Breast epithelium (tissue), 4 donors: ENCODE results near the gene NABP1. TPM values are rescaled to one million over a fixed set of nuclear protein-coding genes. Genes with fewer than 3 reads are reported as not detected.

Experiments
- DNase-seq, 2 donors: peaks; one replicate each; pipeline ENCODE4 v3.0.0-alpha.2; 2019; ENCODE audit warnings: low spot score in 2 of 2
- H3K27ac ChIP-seq, 2 donors: fragments of 200-600 bp; sonication (generic) in 1 of 2; one replicate each; pipeline ENCODE4 v1.5.1; 2016 to 2019; ENCODE audit warnings: mild to moderate bottlenecking in 1 of 2
- H3K27me3 ChIP-seq, 2 donors: fragments of 200-600 bp; sonication (generic) in 1 of 2; one replicate each; pipeline versions ENCODE4 v1.5.1 to v1.6.0; 2017 to 2019; ENCODE audit warnings: control low read depth in 1 of 2, mild to moderate bottlenecking in 1 of 2
- H3K36me3 ChIP-seq: fragments of 200-600 bp; one replicate; pipeline ENCODE4 v1.5.1; 2019
- H3K4me1 ChIP-seq, 2 donors: fragments of 200-600 bp; sonication (generic); one replicate each; pipeline ENCODE4 v1.5.1; 2016 to 2019; ENCODE audit warnings: control low read depth in 1 of 2
- H3K4me3 ChIP-seq, 3 donors: fragments of 200-600 bp; sonication (generic); 1 replicate in 2 of 3; 2 replicates in 1 of 3; pipeline ENCODE4 v1.5.1; 2016 to 2019; ENCODE audit warnings: mild to moderate bottlenecking in 3 of 3, moderate library complexity in 2 of 3
- H3K9me3 ChIP-seq, 2 donors: fragments of 200-600 bp; sonication (generic) in 1 of 2; one replicate each; pipeline ENCODE4 v1.5.1; 2016 to 2019; ENCODE audit warnings: control low read depth in 1 of 2
- POLR2A ChIP-seq: fragments of 450-650 bp; IDR thresholded peaks from one replicate; pipeline ENCODE4 v1.6.1; 2016; ENCODE audit warnings: antibody characterized with exemption, mild to moderate bottlenecking, moderate library complexity
- POLR2AphosphoS5 ChIP-seq, 3 donors: sonication (generic); formaldehyde crosslinking; IDR thresholded peaks; one replicate each; pipeline ENCODE4 v1.6.1; 2017; ENCODE audit warnings: antibody characterized with exemption in 3 of 3
- intact Hi-C: fragments of 100-400 bp; cut with DNase I; formaldehyde crosslinking; loops from one replicate; pipeline ENCODE4 v1.15.1; 2023; ENCODE audit warnings: low total_unique reads
- total RNA-seq, 3 donors: library from RNA; depleted of rRNA; stranded (reverse); fragments of >200 nt; gene quantifications; one replicate each; pipeline ENCODE4 v1.1.0, GENCODE V29; 2016
- TF ChIP-seq, protein P1 (sequence below), 3 donors: fragments of 450-650 bp; IDR thresholded peaks; one replicate each; pipeline ENCODE4 v1.5.1; 2016 to 2017; ENCODE audit warnings: antibody characterized with exemption in 3 of 3, mild to moderate bottlenecking in 3 of 3, moderate library complexity in 3 of 3

NABP1 gene
- total RNA-seq, 3 donors from 2014 or later, result 34.4 to 44.9 (median 37.8) TPM

DNA sequence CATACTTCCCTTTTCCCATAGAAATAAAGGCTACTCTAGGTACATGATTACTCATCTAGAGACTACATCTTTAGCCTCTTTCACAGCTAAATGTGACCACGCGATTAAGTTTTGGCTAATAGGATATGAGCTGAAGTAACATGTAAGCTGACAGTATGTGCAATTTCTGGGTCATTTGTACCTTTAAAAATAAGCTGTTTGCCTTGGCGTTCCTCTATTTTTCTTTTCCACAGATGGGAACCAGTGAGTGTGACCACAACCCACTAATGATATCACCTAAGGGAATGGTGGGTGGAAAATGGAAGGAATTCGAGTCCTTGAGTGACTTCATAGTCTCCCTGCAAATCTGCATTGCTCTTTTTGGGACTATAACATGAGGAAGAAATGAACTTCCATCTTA lies 11.7 kb upstream of the NABP1 start:
- DNase-seq, result no peak
- Histone ChIP-seq H3K36me3 (no peaks in the 10 kb centered on the region), H3K4me1 (no peaks in the 10 kb centered on the region), H3K27ac (no peak overlapping the region), H3K4me3 (no peak overlapping the region), H3K27me3 (no peaks in the 10 kb centered on the region), H3K9me3 (no peaks in the 10 kb centered on the region)
- TF ChIP-seq, protein P1, sequence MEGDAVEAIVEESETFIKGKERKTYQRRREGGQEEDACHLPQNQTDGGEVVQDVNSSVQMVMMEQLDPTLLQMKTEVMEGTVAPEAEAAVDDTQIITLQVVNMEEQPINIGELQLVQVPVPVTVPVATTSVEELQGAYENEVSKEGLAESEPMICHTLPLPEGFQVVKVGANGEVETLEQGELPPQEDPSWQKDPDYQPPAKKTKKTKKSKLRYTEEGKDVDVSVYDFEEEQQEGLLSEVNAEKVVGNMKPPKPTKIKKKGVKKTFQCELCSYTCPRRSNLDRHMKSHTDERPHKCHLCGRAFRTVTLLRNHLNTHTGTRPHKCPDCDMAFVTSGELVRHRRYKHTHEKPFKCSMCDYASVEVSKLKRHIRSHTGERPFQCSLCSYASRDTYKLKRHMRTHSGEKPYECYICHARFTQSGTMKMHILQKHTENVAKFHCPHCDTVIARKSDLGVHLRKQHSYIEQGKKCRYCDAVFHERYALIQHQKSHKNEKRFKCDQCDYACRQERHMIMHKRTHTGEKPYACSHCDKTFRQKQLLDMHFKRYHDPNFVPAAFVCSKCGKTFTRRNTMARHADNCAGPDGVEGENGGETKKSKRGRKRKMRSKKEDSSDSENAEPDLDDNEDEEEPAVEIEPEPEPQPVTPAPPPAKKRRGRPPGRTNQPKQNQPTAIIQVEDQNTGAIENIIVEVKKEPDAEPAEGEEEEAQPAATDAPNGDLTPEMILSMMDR (IDR thresholded peaks at IDR 0.05), result no peak
- TF ChIP-seq POLR2A, result no peak
- no peak for TF ChIP-seq POLR2AphosphoS5 (IDR thresholded peaks at IDR 0.05)
- intact Hi-C loops, result loop anchor here (5.0 kb wide), 1 partner anchor 909 kb away; no protein-coding TSS in a partner anchor

DNA sequence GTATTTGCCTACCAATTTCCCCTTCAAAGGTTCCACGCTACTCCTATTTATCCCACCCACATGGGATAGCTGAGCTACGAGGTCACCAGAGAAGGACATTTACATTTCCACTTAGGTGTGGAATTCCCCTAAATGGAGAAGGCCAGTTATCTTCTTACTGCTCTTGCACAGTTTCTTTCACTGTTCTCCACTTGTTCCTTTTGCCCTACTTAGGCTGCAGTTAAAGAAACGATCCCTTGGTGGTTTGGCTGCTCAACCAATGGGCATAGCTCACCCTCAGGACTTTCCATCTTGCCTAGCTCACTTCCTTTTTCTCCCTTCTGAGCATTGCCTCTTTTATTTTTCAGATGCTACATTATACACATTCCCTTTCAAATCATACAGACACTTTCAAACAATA lies 11.2 kb upstream of the NABP1 start:
- no peaks in the 10 kb centered on the region for H3K36me3 ChIP-seq
- no peak overlapping the region for H3K27ac ChIP-seq
- H3K4me3 ChIP-seq, result no peak overlapping the region
- no peaks in the 10 kb centered on the region for H3K4me1 ChIP-seq
- no peak for DNase-seq
- intact Hi-C loops, result loop anchor here (5.0 kb wide), 1 partner anchor 909 kb away; no protein-coding TSS in a partner anchor
- TF ChIP-seq POLR2A, result no peak
- TF ChIP-seq POLR2AphosphoS5 (IDR thresholded peaks at IDR 0.05), result no peak
- TF ChIP-seq, protein P1 (IDR thresholded peaks at IDR 0.05), result no peak
- H3K9me3 ChIP-seq, result no peaks in the 10 kb centered on the region
- no peaks in the 10 kb centered on the region for H3K27me3 ChIP-seq

DNA sequence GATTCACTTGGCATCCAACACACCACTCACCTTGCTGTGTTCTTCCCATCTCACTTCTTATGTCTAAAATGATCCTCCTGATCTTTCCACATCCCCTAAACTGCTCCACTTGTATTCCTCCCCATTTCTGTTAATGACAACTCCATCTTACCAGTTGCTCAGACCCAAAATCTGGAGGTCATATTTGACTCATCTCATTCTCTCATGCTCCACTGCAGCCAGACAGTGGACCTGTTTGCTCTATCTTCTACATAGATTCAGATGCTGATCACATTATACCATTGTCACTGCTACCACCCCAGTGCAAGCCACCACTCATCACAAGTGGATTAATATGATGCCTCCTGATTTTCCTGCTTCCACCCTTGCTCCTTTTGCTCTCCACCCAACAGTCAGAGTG lies 7.9 kb upstream of the NABP1 start:
- Histone ChIP-seq H3K4me1 (no peaks in the 10 kb centered on the region), H3K27me3 (no peaks in the 10 kb centered on the region), H3K4me3 (no peak overlapping the region), H3K9me3 (no peaks in the 10 kb centered on the region), H3K27ac (no peak overlapping the region), H3K36me3 (no peaks in the 10 kb centered on the region)
- TF ChIP-seq POLR2AphosphoS5 (IDR thresholded peaks at IDR 0.05), result no peak
- no peak for TF ChIP-seq POLR2A
- TF ChIP-seq, protein P1 (IDR thresholded peaks at IDR 0.05), result no peak
- intact Hi-C loops, result no loop called here
- no peak for DNase-seq

DNA sequence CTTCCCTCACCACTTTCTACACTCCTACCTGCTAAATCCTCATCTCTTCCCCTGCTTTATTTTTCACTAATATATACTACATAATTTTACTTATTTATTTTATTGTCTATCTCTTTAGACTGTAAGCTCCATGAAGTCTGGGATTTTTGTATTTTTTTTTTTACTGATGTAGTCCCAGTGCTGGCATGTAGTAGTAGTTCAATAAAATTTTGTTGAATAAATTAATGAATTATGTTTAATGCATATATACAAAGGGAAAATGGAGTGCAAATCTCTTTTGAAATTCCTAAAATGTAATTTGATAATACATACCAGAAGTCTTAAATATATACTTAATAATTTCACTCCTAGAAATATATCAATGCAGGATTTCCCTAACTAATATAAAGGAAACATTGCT lies 7.1 kb upstream of the NABP1 start:
- H3K27me3 ChIP-seq, result no peaks in the 10 kb centered on the region
- no peak overlapping the region for H3K4me3 ChIP-seq
- no peak for DNase-seq
- no peaks in the 10 kb centered on the region for H3K4me1 ChIP-seq
- intact Hi-C loops, result no loop called here
- no peaks in the 10 kb centered on the region for H3K9me3 ChIP-seq
- H3K36me3 ChIP-seq, result no peaks in the 10 kb centered on the region
- no peak overlapping the region for H3K27ac ChIP-seq
- TF ChIP-seq POLR2AphosphoS5 (IDR thresholded peaks at IDR 0.05) (no peak), POLR2A (no peak)
- TF ChIP-seq, protein P1 (IDR thresholded peaks at IDR 0.05), result no peak

DNA sequence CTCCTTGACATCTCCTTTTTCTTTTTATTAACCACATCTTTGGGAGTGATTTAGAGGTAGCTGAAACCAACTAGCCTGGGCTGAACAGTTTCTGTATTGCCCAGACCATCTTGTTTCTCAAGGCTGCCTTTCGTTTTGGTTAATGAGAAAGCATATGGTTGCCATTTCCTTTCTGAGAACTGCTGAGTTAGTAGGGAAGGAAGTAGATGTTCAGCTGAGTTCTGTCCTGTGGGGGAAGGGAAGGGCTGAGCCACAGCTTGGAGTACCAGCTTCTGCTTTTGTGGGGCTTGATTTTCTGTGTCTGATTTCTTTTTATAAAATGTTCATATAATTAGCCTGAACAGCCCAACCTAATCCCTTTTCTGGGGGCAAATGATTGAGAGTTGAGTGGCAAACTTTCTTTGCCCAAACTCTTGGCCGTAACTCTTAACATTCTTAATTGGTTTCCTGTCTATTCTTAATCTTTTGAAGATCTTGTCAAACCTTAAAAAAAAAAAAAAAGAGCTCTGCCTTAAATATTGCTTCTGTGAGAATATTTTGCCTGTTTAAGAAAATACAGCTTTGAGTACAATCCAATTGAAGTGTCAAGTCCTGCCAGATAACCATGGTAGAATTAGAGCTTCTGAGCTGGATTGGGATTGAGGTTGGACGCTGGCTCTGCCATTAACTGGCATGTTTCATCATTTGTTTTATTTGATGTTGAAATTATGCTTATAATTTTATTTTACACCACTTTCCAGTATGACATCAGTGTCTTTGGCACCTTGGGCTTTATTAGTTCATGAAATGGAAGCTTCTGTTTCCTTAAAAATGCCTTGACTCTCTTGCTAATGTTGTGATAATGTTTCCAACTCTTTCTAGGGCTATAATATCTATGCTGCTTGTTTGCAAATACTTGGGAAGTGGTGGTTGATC lies 1.9 kb upstream of the NABP1 start:
- no peak overlapping the region for H3K4me3 ChIP-seq
- TF ChIP-seq, protein P1 (IDR thresholded peaks at IDR 0.05), result no peak
- TF ChIP-seq POLR2AphosphoS5 (IDR thresholded peaks at IDR 0.05), result no peak
- TF ChIP-seq POLR2A, result no peak

More for the DNA sequence above, 1.9 kb upstream of the NABP1 start:
- Histone ChIP-seq H3K27me3 (no peaks in the 10 kb centered on the region), H3K36me3 (no peaks in the 10 kb centered on the region), H3K9me3 (no peaks in the 10 kb centered on the region), H3K27ac (peak overlapping the region; percentile 40 to 91), H3K4me1 (no peaks in the 10 kb centered on the region)
- no peak for DNase-seq
- intact Hi-C loops, result loop anchor here (5.0 kb wide), 1 partner anchor 781 kb away; no protein-coding TSS in a partner anchor
